Right kidney (tissue), 1 donor: Measurements from ENCODE around the gene CTRB1.
"Not testable (repeated sequence)": the region's sequence is repeated elsewhere in the genome, so short reads cannot be mapped to it uniquely, and the experiment has no call there.

Source experiments
- DNase-seq: peaks from one replicate; pipeline ENCODE4 v3.0.0-alpha.2; 2016

Gene CTRB1

GRCh38 chr16:75204410-75204758, 14.4 kb upstream of the CTRB1 start:
- no peak for DNase-seq

GRCh38 chr16:75204905-75205304, 13.9 kb upstream of the CTRB1 start:
- DNase-seq = not testable (repeated sequence)

GRCh38 chr16:75205438-75205837, 13.3 kb upstream of the CTRB1 start:
- not testable (repeated sequence) for DNase-seq

- not testable (repeated sequence) for DNase-seq
Measured at GRCh38 chr16:75205961-75206748, 12.6 kb upstream of the CTRB1 start.

- no peak for DNase-seq
Measured at GRCh38 chr16:75206749-75207451, 11.9 kb upstream of the CTRB1 start, which contains the start of gene CTRB2. CTRB2 (minus strand) TSS chr16:75207161; CDS start chr16:75207141, 20 bp downstream.

GRCh38 chr16:75207831-75208230, 11.0 kb upstream of the CTRB1 start:
- no peak for DNase-seq

- DNase-seq = no peak
Measured at GRCh38 chr16:75208242-75208825, 10.5 kb upstream of the CTRB1 start.

GRCh38 chr16:75208861-75209505, 9.8 kb upstream of the CTRB1 start:
- no peak for DNase-seq

GRCh38 chr16:75209514-75209913, 9.3 kb upstream of the CTRB1 start:
- DNase-seq = not testable (repeated sequence)

GRCh38 chr16:75209944-75210343, 8.8 kb upstream of the CTRB1 start:
- DNase-seq = no peak

- DNase-seq = not testable (repeated sequence)
Measured at GRCh38 chr16:75211286-75211685, 7.5 kb upstream of the CTRB1 start.

GRCh38 chr16:75216127-75216526, 2.7 kb upstream of the CTRB1 start:
- no peak for DNase-seq

- DNase-seq = no peak
Measured at GRCh38 chr16:75216576-75216975, 2.2 kb upstream of the CTRB1 start.

- DNase-seq = no peak
Measured at GRCh38 chr16:75217389-75217851, 1.4 kb upstream of the CTRB1 start.

- no peak for DNase-seq
Measured at GRCh38 chr16:75219088-75219487, 300 bp downstream of the CTRB1 start.

- DNase-seq = no peak
Measured at GRCh38 chr16:75219838-75220237, 1.1 kb downstream of the CTRB1 start.

GRCh38 chr16:75222271-75222783, 3.5 kb downstream of the CTRB1 start:
- DNase-seq = no peak

- not testable (repeated sequence) for DNase-seq
Measured at GRCh38 chr16:75223129-75223528, 4.3 kb downstream of the CTRB1 start.

GRCh38 chr16:75224306-75225082, 5.7 kb downstream of the CTRB1 start:
- DNase-seq = no peak

- no peak for DNase-seq
Measured at GRCh38 chr16:75225092-75225491, 6.3 kb downstream of the CTRB1 start.

- no peak for DNase-seq
Measured at GRCh38 chr16:75225678-75226515, 7.1 kb downstream of the CTRB1 start.
